Ishikawa (cell line): ENCODE measurements around the gene COL4A2.

ENCODE experiments used
- CREB1 ChIP-seq: IDR thresholded peaks from 2 replicates; pipeline ENCODE4 v1.6.1; 2012; ENCODE audit warnings: low read depth
- EP300 ChIP-seq: IDR thresholded peaks from 2 replicates; pipeline ENCODE4 v1.6.1; 2012; ENCODE audit warnings: borderline replicate concordance

- TF ChIP-seq EP300, result no peak
- no peak for TF ChIP-seq CREB1
Observed at GRCh38 chr13:110350049-110350448, 43.0 kb downstream of the COL4A2 start.
